Inflammatory macrophage treated with lipopolysaccharide for 4 hours (primary cell): ENCODE measurements around the gene MRPL43.
A peak's percentile ranks its signal among the peaks of the same experiment; 100 is the strongest.

Source experiments
- DNase-seq: peaks from one replicate; pipeline ENCODE4 v3.0.0-alpha.2; 2020

Gene MRPL43

GRCh38 chr10:100962351-100963080 lies 24.8 kb downstream of the MRPL43 start:
- DNase-seq = no peak

DNA sequence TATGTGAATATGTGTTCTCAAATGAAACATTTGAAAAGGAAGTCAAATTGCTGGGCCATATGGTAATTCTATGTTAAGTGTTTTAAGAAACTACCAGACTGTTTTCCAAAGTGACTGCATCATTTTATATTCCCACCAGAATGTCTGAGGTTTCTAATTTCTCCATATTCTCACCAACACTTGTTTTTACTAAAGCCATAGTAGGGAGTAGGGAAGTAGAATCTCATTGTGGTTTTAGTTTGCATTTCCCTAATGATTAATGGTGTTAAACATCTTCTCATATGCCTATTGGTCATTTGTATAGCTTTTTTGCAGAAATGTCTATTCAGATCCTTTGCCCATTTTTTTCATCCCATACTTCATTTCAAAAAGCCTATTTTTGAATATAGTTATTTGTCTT lies 27.0 kb downstream of the MRPL43 start:
- peak; percentile 88 for DNase-seq

DNA sequence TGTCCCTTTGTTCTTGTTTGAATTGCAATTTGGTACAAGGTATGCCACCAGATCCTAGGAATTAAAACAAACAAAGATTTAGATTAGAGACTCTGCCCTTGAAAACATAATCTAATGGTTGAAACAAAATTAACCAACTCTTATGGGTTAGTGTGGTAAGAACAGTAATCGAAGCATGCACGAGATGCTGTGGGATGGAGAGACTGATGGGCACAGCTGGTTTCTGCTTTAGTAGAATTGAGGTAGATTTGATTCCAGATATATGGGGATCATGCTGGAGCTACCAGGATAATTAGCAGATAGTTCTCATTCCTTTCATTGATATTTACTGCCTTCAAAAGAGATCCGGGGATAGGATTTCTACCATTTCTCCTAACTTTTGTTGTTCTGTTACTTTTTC lies 38.4 kb downstream of the MRPL43 start:
- no peak for DNase-seq

DNA sequence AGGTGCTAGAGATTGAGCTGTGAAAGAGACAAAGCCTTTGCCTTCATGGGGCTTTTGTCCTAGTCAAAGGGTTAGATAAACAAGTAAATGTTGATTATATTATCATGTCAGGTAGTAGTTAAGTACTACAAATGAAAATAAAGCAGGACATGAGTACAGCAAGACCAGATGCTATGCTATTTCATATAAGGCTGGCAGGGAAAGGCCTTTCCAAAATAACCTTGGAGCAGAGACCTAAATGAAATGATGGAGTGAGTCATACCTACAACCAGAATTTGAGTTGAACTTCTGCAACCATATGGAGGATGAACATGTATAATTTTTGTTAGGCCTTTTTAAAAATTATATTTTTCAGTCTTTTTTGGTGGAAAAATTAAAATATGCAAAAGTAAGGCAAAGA lies 41.5 kb downstream of the MRPL43 start:
- no peak for DNase-seq

GRCh38 chr10:100943508-100943907 lies 43.8 kb downstream of the MRPL43 start:
- DNase-seq = no peak

- DNase-seq = no peak
Measured at GRCh38 chr10:100942229-100942628, 45.1 kb downstream of the MRPL43 start.

DNA sequence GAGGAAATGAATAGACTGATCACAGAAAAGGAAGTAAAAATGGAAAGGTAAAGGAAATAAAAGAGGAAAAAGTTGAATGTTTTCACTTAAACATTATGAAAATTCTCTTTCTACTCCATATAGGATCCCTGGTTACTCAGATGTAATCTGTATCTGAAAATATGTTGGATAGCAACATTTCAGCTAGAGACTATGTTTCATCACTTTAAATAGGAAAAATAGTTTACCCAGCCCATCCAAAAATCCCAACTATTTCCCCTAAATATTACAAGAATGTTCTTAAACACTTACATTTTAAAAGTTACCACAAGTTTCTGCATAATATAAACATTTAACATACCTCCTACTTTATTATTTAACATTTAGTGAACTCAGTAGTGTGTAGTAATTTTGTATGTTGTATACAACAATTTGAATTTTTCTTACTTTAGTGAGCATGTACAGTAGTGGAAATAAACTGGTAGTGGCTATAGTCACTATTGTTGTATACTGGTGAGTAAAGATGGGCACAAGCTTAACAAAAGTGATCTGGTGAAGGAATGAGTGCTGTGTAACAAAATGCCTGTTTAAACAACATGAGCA lies 47.4 kb downstream of the MRPL43 start:
- DNase-seq = no peak
